ENCODE results near the gene SUMF1. TPM values are rescaled to one million over a fixed set of nuclear protein-coding genes. Genes with fewer than 3 reads are reported as not detected.

SUMF1 gene
- total RNA-seq, 5 donors from 2014 or later (not counting 1 experiment from before 2014, with no cell fraction given) = 15.5 to 20.8 (median 17.2) TPM

- Histone ChIP-seq H3K27me3 (replicated peaks in 1 of 2; ENCODE audit: control insufficient read depth in 2 of 2, extremely low read depth in 1 of 2, insufficient read depth in 2 of 2, low read length in 1 of 2) (no peaks in the 10 kb centered on the region), H3K27ac (ENCODE audit: low read length) (no peak overlapping the region), H3K9me3 (no peaks in the 10 kb centered on the region), H3K4me3 (ENCODE audit: control insufficient read depth in 1 of 2, extremely low read depth in 1 of 2, low read length in 1 of 2) (no peak overlapping the region), H3K4me1 (ENCODE audit: control insufficient read depth in 1 of 2, extremely low read depth in 1 of 2, insufficient read depth in 2 of 2, low read length in 2 of 2) (no peaks in the 10 kb centered on the region), H3K36me3 (ENCODE audit: control insufficient read depth in 2 of 2, extremely low read depth in 1 of 2, insufficient read depth in 1 of 2, low read length in 1 of 2) (peaks cover 0 to 4% of the 10 kb centered on the region in 2 donors)
- ATAC-seq (replicated peaks in 1 of 4) (no peak), DNase-seq (no peak)
- POLR2A ChIA-PET = no interaction called here
- Mint-ChIP-seq H3K4me1 (no peaks in the 10 kb centered on the region), H3K9me3 (no peaks in the 10 kb centered on the region), H3K27ac (no peak overlapping the region), H3K4me3 (no peak overlapping the region), H3K27me3 (no peaks in the 10 kb centered on the region), H3K36me3 (peaks cover 22% of the 10 kb centered on the region)
- CTCF ChIA-PET = interaction anchor here in 1 of 2 donors (0.6 kb wide), 1 partner anchor 13 kb away, joined by 3 read pairs; no protein-coding TSS in a partner anchor
- 98% methylated on average over 8 of the region's 12 CpGs for WGBS (ENCODE audit: insufficient coverage)
These were observed 107.1 kb downstream of the SUMF1 start for GRCh38 chr3:4359805-4360502.

- Histone ChIP-seq H3K4me1 (ENCODE audit: control insufficient read depth in 1 of 2, extremely low read depth in 1 of 2, insufficient read depth in 2 of 2, low read length in 2 of 2) (no peaks in the 10 kb centered on the region), H3K27ac (ENCODE audit: low read length) (no peak overlapping the region), H3K4me3 (ENCODE audit: control insufficient read depth in 1 of 2, extremely low read depth in 1 of 2, low read length in 1 of 2) (no peak overlapping the region), H3K9me3 (no peaks in the 10 kb centered on the region), H3K27me3 (replicated peaks in 1 of 2; ENCODE audit: control insufficient read depth in 2 of 2, extremely low read depth in 1 of 2, insufficient read depth in 2 of 2, low read length in 1 of 2) (no peaks in the 10 kb centered on the region), H3K36me3 (ENCODE audit: control insufficient read depth in 2 of 2, extremely low read depth in 1 of 2, insufficient read depth in 1 of 2, low read length in 1 of 2) (peaks cover 0 to 4% of the 10 kb centered on the region in 2 donors)
- Mint-ChIP-seq H3K4me1 (no peaks in the 10 kb centered on the region), H3K9me3 (no peaks in the 10 kb centered on the region), H3K27ac (peak overlapping the region in 1 of 2 donors; percentile 7), H3K4me3 (no peak overlapping the region), H3K27me3 (no peaks in the 10 kb centered on the region), H3K36me3 (peaks cover 22% of the 10 kb centered on the region)
- DNase-seq (no peak), ATAC-seq (replicated peaks in 1 of 4) (no peak)
- ChIA-PET CTCF (interaction anchor here (0.6 to 0.7 kb wide), 2 partner anchors 285 to 655 kb away, joined by 3 to 6 read pairs; no protein-coding TSS in a partner anchor), POLR2A (interaction anchor here in 1 of 2 donors (0.5 kb wide), 1 partner anchor 534 kb away, joined by 4 read pairs; no protein-coding TSS in a partner anchor)
- WGBS (ENCODE audit: insufficient coverage) = no CpG with 5 or more reads among the region's 4 CpGs
These were observed 108.8 kb downstream of the SUMF1 start for GRCh38 chr3:4358273-4358672.

- ATAC-seq (replicated peaks in 1 of 4) (no peak), DNase-seq (no peak)
- no peaks in the 10 kb centered on the region for H3K9me3 Mint-ChIP-seq
- H3K4me1 Mint-ChIP-seq = peaks cover 0 to 6% (median 4%) of the 10 kb centered on the region in 3 donors
- CTCF ChIA-PET = no interaction called here
- Histone ChIP-seq H3K36me3 (ENCODE audit: control insufficient read depth in 2 of 2, extremely low read depth in 1 of 2, insufficient read depth in 1 of 2, low read length in 1 of 2) (peaks cover 0 to under 1% of the 10 kb centered on the region in 2 donors), H3K27me3 (replicated peaks in 1 of 2; ENCODE audit: control insufficient read depth in 2 of 2, extremely low read depth in 1 of 2, insufficient read depth in 2 of 2, low read length in 1 of 2) (no peaks in the 10 kb centered on the region), H3K27ac (ENCODE audit: low read length) (no peak overlapping the region), H3K4me1 (ENCODE audit: control insufficient read depth in 1 of 2, extremely low read depth in 1 of 2, insufficient read depth in 2 of 2, low read length in 2 of 2) (no peaks in the 10 kb centered on the region), H3K9me3 (no peaks in the 10 kb centered on the region), H3K4me3 (ENCODE audit: control insufficient read depth in 1 of 2, extremely low read depth in 1 of 2, low read length in 1 of 2) (no peak overlapping the region)
- WGBS (ENCODE audit: insufficient coverage) = 91% methylated on average over 4 of the region's 10 CpGs
- H3K27me3 Mint-ChIP-seq = no peaks in the 10 kb centered on the region
- H3K27ac Mint-ChIP-seq = no peak overlapping the region
- H3K36me3 Mint-ChIP-seq = peaks cover 11% of the 10 kb centered on the region
- POLR2A ChIA-PET = no interaction called here
- H3K4me3 Mint-ChIP-seq = no peak overlapping the region
These were observed 110.3 kb downstream of the SUMF1 start for GRCh38 chr3:4356546-4357410.

DNA sequence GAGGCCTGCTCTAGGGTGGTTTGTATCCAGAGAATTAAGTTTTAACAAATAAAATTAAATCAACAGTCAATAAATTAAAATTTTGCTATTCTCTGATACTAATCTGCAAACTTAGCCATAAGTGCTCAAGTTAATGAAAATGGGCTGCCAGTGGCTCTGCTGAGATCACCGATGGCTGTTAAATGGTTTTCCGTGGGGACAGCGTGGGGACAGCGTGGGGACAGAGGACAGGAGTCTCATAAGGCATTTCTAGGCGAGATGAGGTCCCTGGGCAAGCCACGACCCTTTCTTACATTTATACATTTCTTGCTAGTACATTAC, 110.9 kb downstream of the SUMF1 start:
- no peak overlapping the region for H3K4me3 Mint-ChIP-seq
- no peaks in the 10 kb centered on the region for H3K9me3 ChIP-seq
- no peak overlapping the region for H3K27ac ChIP-seq (ENCODE audit: low read length)
- peaks cover 5% of the 10 kb centered on the region for H3K36me3 Mint-ChIP-seq
- DNase-seq (no peak), ATAC-seq (replicated peaks in 1 of 4) (no peak)
- no peaks in the 10 kb centered on the region for H3K27me3 Mint-ChIP-seq
- H3K4me3 ChIP-seq (ENCODE audit: control insufficient read depth in 1 of 2, extremely low read depth in 1 of 2, low read length in 1 of 2) = no peak overlapping the region
- no peaks in the 10 kb centered on the region for H3K36me3 ChIP-seq (ENCODE audit: control insufficient read depth in 2 of 2, extremely low read depth in 1 of 2, insufficient read depth in 1 of 2, low read length in 1 of 2)
- ChIA-PET CTCF (no interaction called here), POLR2A (no interaction called here)
- no peak overlapping the region for H3K27ac Mint-ChIP-seq
- no peaks in the 10 kb centered on the region for H3K9me3 Mint-ChIP-seq
- WGBS (ENCODE audit: insufficient coverage) = 100% methylated on average over 4 of the region's 6 CpGs
- H3K4me1 Mint-ChIP-seq = peaks cover 0 to 12% (median 10%) of the 10 kb centered on the region in 3 donors
- H3K27me3 ChIP-seq (replicated peaks in 1 of 2; ENCODE audit: control insufficient read depth in 2 of 2, extremely low read depth in 1 of 2, insufficient read depth in 2 of 2, low read length in 1 of 2) = no peaks in the 10 kb centered on the region
- no peaks in the 10 kb centered on the region for H3K4me1 ChIP-seq (ENCODE audit: control insufficient read depth in 1 of 2, extremely low read depth in 1 of 2, insufficient read depth in 2 of 2, low read length in 2 of 2)

GRCh38 chr3:4355401-4356219, 111.5 kb downstream of the SUMF1 start:
- H3K9me3 Mint-ChIP-seq = no peaks in the 10 kb centered on the region
- no peaks in the 10 kb centered on the region for H3K4me1 ChIP-seq (ENCODE audit: control insufficient read depth in 1 of 2, extremely low read depth in 1 of 2, insufficient read depth in 2 of 2, low read length in 2 of 2)
- ATAC-seq (replicated peaks in 1 of 4) (no peak), DNase-seq (no peak)
- H3K36me3 ChIP-seq (ENCODE audit: control insufficient read depth in 2 of 2, extremely low read depth in 1 of 2, insufficient read depth in 1 of 2, low read length in 1 of 2) = no peaks in the 10 kb centered on the region
- ChIA-PET POLR2A (no interaction called here), CTCF (interaction anchor here in 1 of 2 donors (0.7 kb wide), 1 partner anchor 131 kb away, joined by 3 read pairs; no protein-coding TSS in a partner anchor)
- H3K9me3 ChIP-seq = no peaks in the 10 kb centered on the region
- H3K4me1 Mint-ChIP-seq = peaks cover 5 to 15% (median 15%) of the 10 kb centered on the region in 3 donors
- H3K36me3 Mint-ChIP-seq = peaks cover 5% of the 10 kb centered on the region
- H3K27me3 Mint-ChIP-seq = no peaks in the 10 kb centered on the region
- H3K27me3 ChIP-seq (replicated peaks in 1 of 2; ENCODE audit: control insufficient read depth in 2 of 2, extremely low read depth in 1 of 2, insufficient read depth in 2 of 2, low read length in 1 of 2) = no peaks in the 10 kb centered on the region
- no peak overlapping the region for H3K27ac Mint-ChIP-seq
- WGBS (ENCODE audit: insufficient coverage) = no CpG with 5 or more reads among the region's 6 CpGs
- no peak overlapping the region for H3K4me3 Mint-ChIP-seq
- no peak overlapping the region for H3K27ac ChIP-seq (ENCODE audit: low read length)
- H3K4me3 ChIP-seq (ENCODE audit: control insufficient read depth in 1 of 2, extremely low read depth in 1 of 2, low read length in 1 of 2) = no peak overlapping the region

DNA sequence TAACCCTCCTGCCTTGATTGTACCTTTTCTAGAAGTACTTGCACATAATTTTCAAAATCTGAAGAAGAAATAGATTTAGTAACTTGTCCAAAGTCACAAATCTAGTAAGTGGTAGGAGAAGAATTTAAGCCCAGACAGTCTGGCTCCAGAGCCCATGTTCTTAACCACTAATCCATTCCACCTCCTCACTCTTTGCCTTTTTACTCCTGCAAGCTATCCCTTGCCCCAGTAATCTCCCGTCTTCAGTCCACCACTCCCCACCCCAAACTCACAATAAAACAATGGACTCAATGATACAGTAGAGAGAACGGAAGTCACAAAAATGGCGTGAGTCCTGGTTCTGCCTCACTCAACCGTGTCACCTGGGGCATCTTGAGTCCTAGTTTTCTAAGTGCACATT, 115.2 kb downstream of the SUMF1 start:
- H3K27me3 Mint-ChIP-seq = no peaks in the 10 kb centered on the region
- no peaks in the 10 kb centered on the region for H3K36me3 Mint-ChIP-seq
- ATAC-seq (replicated peaks in 1 of 4) = no peak
- Histone ChIP-seq H3K4me3 (ENCODE audit: control insufficient read depth in 1 of 2, extremely low read depth in 1 of 2, low read length in 1 of 2) (no peak overlapping the region), H3K9me3 (no peaks in the 10 kb centered on the region), H3K4me1 (ENCODE audit: control insufficient read depth in 1 of 2, extremely low read depth in 1 of 2, insufficient read depth in 2 of 2, low read length in 2 of 2) (no peaks in the 10 kb centered on the region), H3K36me3 (ENCODE audit: control insufficient read depth in 2 of 2, extremely low read depth in 1 of 2, insufficient read depth in 1 of 2, low read length in 1 of 2) (no peaks in the 10 kb centered on the region), H3K27ac (ENCODE audit: low read length) (peak overlapping the region; percentile 50), H3K27me3 (replicated peaks in 1 of 2; ENCODE audit: control insufficient read depth in 2 of 2, extremely low read depth in 1 of 2, insufficient read depth in 2 of 2, low read length in 1 of 2) (no peaks in the 10 kb centered on the region)
- ChIA-PET CTCF (interaction anchor here (0.6 to 2.0 kb wide), 13 partner anchors 9 to 756 kb away, joined by 3 to 48 read pairs (median 3); no protein-coding TSS in a partner anchor), POLR2A (no interaction called here)
- 100% methylated on average over 3 of the region's 4 CpGs for whole genome bisulfite sequencing (ENCODE audit: insufficient coverage)
- no peaks in the 10 kb centered on the region for H3K9me3 Mint-ChIP-seq
- peaks cover 7 to 15% (median 15%) of the 10 kb centered on the region in 3 donors for H3K4me1 Mint-ChIP-seq
- no peak for DNase-seq
- H3K27ac Mint-ChIP-seq = peak overlapping the region; percentile 71 to 81
- peak overlapping the region; percentile 27 to 70 (median 62) for H3K4me3 Mint-ChIP-seq

Data from T-cell (primary cell).